GM11168 (cell line): Measurements from ENCODE around the gene SERPINA1.
"Not testable (repeated sequence)": the region's sequence is repeated elsewhere in the genome, so short reads cannot be mapped to it uniquely, and the experiment has no call there.

Experiments used
- in situ Hi-C: fragments of 300-500 bp; cut with MboI; formaldehyde crosslinking; loops from one replicate; pipeline ENCODE4 v1.12.0; 2022; ENCODE audit warnings: low sequenced_read_pairs; ENCODE audit not compliant: unreplicated experiment

The SERPINA1 gene

GRCh38 chr14:94374749-94375260 is 13.6 kb downstream of the SERPINA1 start:
- in situ Hi-C loops, result no loop called here

DNA sequence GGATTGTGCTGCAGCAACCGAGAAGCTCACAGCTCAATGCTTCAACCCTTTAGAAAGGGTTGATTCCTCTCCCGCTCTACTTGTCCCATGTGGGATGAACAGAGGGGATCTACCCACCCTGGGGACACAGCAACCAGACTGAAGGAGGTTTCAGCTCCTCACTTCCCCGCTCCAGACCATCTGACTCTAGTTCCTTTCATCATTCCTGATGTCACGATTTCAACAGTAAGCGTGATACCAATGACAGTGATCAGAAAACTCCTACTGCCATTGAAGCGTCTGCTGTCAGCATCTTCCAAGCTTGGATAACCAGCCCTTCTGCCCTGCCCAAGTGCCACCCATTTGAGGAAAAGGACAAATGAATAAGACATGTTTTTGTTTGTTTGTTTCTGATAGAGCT is 14.3 kb downstream of the SERPINA1 start:
- in situ Hi-C loops, result no loop called here

- in situ Hi-C loops, result no loop called here
Observed at GRCh38 chr14:94373708-94374107, 14.7 kb downstream of the SERPINA1 start.

GRCh38 chr14:94372021-94372605 is 16.3 kb downstream of the SERPINA1 start:
- in situ Hi-C loops, result no loop called here

GRCh38 chr14:94370524-94370910 is 17.9 kb downstream of the SERPINA1 start:
- in situ Hi-C loops, result no loop called here

- in situ Hi-C loops, result not testable (repeated sequence)
Observed at GRCh38 chr14:94369766-94370523, 18.5 kb downstream of the SERPINA1 start.

DNA sequence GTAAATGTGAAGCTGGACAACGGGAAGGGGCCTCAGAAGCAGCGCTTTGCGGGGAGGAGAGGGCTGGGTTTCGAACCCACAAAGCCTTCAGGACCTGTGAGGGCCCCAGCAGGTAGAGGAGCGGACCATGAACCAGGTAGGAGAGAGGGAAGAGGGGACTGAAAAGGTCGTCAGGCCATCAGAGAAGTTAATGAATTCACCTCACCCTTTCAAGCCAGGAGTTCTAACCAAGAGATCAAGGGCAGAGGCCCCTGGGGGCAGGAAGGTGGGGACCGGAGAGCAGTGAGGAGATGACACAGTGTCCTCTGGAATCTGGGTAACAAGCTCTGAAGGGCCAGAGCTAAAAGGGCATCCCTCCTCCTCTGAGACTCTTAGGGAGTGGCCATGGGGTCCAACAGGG is 19.4 kb downstream of the SERPINA1 start:
- in situ Hi-C loops, result no loop called here

GRCh38 chr14:94368243-94368590 is 20.2 kb downstream of the SERPINA1 start:
- in situ Hi-C loops, result no loop called here

- in situ Hi-C loops, result no loop called here
Observed at GRCh38 chr14:94367347-94368242, 20.8 kb downstream of the SERPINA1 start.

DNA sequence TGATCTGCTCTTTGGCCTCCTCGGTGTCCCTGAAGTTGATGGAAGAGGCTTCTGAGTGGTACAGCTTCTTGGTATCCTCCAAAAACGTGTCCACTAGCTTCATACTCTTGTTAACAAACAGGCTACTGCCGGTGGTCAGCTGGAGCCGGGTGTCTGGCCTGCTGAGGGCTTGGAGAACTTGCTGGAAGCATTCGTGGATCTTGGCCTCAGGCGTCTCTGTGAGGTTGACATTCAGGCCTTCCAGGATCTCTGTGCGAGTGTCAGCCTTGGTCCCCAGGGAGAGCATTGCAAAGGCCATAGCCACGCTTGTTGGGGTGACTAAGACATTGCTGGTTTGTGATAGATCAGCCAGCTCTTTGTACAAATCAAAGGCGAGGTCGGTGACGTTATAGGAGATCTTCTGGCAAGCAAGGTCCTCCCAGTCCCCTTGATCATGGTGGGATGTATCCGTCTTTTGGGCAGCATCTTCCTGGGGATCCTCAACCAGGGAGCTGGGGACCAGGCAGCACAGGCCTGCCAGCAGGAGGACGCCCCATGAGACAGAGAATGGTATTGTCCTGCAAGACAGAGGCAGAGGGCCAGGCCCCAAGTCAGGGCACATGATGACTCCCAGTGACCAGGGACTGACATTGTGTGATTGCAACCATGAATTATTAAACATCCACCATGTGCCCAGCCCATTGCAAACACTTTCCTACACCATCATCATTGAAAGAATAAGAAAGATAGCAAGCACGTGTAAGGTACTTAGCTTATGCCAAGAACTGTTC is 22.1 kb downstream of the SERPINA1 start, which contains the start of gene SERPINA2:
TSS of gene SERPINA2 (minus strand) at position 553 of the 770 bp plus-strand sequence.
- in situ Hi-C loops, result no loop called here

GRCh38 chr14:94365624-94366023 is 22.8 kb downstream of the SERPINA1 start:
- in situ Hi-C loops, result no loop called here

GRCh38 chr14:94364964-94365363 is 23.4 kb downstream of the SERPINA1 start:
- in situ Hi-C loops, result no loop called here

DNA sequence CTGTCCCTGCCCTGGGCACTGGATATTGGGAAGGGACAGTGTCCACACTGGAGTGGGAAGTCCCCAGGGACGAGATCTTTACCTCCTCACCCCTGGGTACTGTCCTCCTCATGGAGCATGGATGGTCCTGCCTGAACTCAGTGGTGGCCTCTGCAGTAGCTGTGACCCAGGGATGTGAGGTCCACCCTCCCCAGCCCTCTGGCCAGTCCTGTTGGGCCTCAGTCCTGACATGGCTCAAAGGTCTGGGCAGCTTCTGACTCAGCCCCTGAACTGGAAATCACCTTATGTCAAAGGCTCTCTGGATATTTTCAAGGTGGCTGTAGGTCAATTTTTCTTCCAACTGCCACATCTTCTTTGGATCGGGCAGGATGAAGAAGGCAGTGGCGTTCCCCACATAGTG is 24.4 kb downstream of the SERPINA1 start:
- in situ Hi-C loops, result no loop called here

DNA sequence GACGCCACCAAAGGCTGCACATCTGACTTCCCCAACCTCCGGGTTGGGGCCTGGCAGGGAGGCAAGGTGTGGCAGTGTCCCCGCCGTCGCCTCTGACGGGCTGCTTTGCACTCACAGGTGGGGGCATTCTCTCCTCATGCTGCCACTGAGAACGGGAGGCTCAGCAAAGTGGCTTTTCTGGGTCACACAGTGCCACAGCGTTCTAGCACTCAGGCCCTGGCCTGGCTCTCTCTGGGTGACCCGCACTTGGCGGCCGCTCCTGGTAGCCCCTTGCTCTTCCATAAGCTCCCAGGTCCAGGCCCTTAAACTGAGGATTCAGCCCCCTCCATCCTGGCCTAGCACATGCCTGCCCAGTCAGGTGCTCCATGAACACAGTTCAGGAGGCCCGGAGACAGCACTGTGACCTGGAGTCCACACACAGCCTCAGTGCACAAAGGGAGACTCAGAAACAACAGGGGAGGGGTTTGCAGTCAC is 25.2 kb downstream of the SERPINA1 start:
- in situ Hi-C loops, result no loop called here

GRCh38 chr14:94362614-94363133 is 25.7 kb downstream of the SERPINA1 start:
- in situ Hi-C loops, result no loop called here

DNA sequence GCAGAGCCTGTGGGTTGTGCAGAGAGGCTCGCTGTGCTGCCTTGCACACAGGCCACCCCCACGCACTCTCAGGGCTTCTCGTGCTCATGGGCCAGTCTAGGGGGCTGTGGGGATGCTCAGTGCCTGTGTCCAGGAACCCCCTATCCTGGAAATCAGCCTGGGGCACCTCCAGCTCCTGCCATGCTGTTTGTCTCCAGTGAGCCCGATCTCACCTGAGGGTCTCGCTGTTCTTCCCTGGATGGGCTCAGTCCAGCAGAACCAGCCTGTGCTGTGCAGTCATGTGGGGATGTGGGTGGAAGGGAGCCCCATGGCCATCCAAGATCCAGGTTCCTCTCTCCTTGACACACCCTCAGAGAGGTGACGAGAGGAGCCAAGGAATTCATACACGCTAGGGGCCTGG is 26.7 kb downstream of the SERPINA1 start:
- in situ Hi-C loops, result no loop called here

DNA sequence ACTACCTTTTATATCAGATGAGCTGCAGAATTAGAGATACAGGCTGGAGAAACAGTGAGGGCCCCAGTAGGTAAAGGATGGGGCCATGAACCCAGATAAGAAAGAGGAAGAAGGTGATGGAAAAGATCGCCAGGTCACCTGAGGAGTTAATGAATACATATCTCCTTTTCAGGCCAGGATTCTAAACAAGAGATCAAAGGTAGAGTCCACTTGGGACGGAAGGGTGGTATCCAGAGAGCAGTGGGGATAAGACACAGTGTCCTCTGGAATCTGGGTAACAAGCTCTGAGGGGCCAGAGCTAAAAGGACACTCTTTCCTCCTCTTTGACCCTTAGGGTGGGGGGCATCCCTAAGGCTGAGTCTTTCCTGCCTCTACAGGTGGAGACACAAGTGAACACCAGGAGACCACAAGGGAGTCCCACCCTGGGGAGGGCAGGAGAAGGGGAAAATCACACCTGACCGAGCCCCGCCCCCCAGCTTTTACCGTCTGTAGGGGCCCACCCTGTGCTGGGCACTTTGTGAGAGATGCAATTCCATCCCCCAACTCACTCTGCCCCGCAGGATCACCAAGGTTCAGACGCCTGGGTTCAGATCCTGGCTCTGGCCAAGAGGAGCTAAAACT is 27.3 kb downstream of the SERPINA1 start:
- in situ Hi-C loops, result no loop called here

DNA sequence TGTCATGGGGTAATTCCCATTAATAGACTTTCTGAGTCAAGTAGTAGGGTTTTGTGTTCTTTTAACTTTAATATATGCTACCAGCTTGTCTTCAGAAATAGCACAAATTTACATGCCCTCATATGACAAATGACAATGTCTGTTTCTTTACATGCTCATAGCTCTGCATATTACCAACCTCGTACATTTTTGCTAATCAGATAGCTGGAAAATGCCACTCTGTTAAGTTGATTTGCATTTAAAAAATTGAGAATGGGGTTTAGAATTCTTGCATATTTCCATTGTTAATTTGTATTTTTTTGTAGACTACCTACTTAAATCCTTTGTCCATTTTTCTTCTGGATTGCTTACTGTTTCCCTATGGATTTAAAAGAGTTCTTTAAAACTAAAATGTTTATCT is 31.2 kb downstream of the SERPINA1 start:
- in situ Hi-C loops, result no loop called here

DNA sequence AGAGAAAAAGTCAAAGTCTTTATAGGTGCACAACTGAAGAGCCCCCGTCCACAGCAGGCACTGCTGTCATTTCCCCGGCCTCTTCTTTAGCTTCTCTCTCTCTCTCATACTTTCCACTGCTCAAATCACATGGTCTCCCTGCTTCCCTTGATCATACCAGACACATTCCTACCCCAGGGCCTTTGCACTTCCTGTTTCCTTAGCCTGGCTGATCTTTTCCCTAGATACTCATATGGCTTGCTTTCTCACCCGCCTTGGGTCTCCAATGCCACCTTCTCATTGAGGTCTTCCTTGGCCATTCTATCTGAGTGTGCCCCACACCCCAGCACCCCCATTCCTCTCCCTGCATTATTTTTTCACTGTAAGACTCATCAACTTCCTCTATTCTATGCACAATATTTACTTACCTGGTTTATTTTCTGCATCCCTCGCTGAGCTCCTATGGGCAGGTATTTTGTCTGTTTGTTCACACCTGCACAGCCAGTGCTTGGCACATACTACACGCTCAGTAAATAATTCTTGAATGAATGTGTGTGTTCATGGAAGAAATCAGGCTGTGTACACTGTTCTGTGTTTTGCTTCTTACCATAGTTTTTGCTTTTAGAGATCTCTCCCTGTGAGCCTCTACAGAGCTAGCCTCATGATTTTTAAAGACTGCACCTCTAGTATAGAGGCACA is 31.9 kb downstream of the SERPINA1 start:
- in situ Hi-C loops, result no loop called here
